Measurements from ENCODE around the gene CCNY. TPM values are rescaled to one million over a fixed set of nuclear protein-coding genes. Genes with fewer than 3 reads are reported as not detected.

The CCNY gene
- total RNA-seq, 1 donor from 2014 or later = 81.1 TPM

DNA sequence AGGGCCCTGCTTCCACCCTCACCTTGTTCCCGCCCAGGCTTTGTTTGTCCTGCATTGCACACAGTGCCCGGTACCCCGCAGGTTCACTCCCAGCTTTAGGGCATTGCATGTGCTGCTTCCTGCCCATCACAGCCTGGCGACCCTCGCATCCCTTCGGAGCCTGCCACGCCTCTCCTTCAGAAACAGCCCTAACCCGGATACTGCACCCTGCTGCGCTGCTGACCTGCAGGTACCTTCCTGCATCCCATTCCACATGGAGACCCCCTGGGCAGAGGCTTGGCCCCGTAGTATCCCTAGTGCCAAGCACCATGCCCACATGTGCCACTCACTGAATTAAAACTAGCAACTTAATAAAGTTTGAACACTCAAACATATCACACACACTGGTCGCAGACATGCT lies 249.0 kb downstream of the CCNY start:
- Histone ChIP-seq H3K9me3 (replicated peaks) (no peaks in the 10 kb centered on the region), H3K4me3 (no peak overlapping the region), H3K27ac (replicated peaks) (no peak overlapping the region), H3K36me3 (no peaks in the 10 kb centered on the region), H3K27me3 (ENCODE audit: low read depth) (peaks cover 6% of the 10 kb centered on the region), H3K4me1 (no peaks in the 10 kb centered on the region)
- intact Hi-C loops (cut with micrococcal nuclease) = no loop called here
- TF ChIP-seq, protein P1, sequence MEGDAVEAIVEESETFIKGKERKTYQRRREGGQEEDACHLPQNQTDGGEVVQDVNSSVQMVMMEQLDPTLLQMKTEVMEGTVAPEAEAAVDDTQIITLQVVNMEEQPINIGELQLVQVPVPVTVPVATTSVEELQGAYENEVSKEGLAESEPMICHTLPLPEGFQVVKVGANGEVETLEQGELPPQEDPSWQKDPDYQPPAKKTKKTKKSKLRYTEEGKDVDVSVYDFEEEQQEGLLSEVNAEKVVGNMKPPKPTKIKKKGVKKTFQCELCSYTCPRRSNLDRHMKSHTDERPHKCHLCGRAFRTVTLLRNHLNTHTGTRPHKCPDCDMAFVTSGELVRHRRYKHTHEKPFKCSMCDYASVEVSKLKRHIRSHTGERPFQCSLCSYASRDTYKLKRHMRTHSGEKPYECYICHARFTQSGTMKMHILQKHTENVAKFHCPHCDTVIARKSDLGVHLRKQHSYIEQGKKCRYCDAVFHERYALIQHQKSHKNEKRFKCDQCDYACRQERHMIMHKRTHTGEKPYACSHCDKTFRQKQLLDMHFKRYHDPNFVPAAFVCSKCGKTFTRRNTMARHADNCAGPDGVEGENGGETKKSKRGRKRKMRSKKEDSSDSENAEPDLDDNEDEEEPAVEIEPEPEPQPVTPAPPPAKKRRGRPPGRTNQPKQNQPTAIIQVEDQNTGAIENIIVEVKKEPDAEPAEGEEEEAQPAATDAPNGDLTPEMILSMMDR (IDR thresholded peaks at IDR 0.05; ENCODE audit: borderline replicate concordance) = no peak
- DNase-seq = no peak

DNA sequence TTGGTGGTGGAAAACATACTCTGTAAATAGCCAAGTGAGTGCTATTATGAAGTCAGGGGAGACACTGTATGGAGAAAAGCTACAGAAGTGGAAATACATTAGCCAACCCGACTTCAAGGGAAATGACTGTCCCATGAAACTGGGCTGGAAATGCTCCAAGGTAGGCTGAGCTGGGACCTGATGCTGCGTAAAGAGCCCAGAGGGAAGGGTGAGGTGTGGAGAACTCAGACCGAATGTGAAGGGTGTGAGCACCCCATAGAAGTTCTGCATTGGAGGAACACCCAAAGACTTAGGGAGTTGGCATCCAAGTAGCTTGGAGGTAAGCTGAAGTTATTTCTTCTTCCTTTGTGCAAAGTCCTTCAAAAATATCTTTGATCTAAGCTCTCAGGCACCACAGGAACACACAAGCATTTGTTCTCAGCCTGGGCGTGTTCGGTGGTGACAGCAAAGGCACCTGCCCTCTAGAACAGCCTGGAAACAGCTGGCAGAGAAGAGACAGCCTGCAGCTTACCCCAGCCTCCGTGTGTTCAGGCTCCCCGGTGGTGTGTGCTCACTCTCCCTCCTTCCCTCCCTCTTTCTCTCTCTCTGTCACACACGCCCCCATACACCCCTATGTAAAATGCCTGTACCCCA lies 249.7 kb downstream of the CCNY start:
- TF ChIP-seq, protein P1 (IDR thresholded peaks at IDR 0.05; ENCODE audit: borderline replicate concordance) = no peak
- DNase-seq = no peak
- intact Hi-C loops (cut with micrococcal nuclease) = no loop called here

DNA sequence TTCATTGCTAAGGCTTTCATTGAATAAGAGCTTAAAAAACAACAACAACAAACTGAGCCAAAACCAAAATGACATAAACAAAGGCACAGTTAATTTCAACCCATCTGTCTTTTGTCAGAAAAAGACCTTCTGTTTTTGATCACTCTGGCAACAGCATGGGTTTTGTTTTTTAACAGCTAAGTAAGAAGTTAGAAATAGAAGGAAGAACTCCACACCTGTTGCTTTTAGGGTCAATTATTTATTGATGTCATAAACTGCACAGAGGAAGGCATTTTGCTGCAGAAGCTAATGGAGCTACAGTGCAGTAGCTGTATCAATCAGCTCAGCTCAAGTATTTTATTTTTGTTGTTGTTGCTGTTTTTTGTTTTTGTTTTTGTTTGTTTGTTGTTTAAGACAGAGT lies 252.5 kb downstream of the CCNY start:
- no peak for DNase-seq
- intact Hi-C loops (cut with micrococcal nuclease) = no loop called here
- Histone ChIP-seq H3K27me3 (ENCODE audit: low read depth) (peaks cover 6% of the 10 kb centered on the region), H3K4me1 (no peaks in the 10 kb centered on the region), H3K27ac (replicated peaks) (no peak overlapping the region), H3K4me3 (no peak overlapping the region), H3K36me3 (no peaks in the 10 kb centered on the region), H3K9me3 (replicated peaks) (no peaks in the 10 kb centered on the region)
- TF ChIP-seq, protein P1 (IDR thresholded peaks at IDR 0.05; ENCODE audit: borderline replicate concordance) = no peak

More for the DNA sequence above, 249.7 kb downstream of the CCNY start:
- H3K4me1 ChIP-seq = no peaks in the 10 kb centered on the region
- no peaks in the 10 kb centered on the region for H3K36me3 ChIP-seq
- peaks cover 6% of the 10 kb centered on the region for H3K27me3 ChIP-seq (ENCODE audit: low read depth)
- H3K9me3 ChIP-seq (replicated peaks) = no peaks in the 10 kb centered on the region
- no peak overlapping the region for H3K27ac ChIP-seq (replicated peaks)
- H3K4me3 ChIP-seq = no peak overlapping the region

DNA sequence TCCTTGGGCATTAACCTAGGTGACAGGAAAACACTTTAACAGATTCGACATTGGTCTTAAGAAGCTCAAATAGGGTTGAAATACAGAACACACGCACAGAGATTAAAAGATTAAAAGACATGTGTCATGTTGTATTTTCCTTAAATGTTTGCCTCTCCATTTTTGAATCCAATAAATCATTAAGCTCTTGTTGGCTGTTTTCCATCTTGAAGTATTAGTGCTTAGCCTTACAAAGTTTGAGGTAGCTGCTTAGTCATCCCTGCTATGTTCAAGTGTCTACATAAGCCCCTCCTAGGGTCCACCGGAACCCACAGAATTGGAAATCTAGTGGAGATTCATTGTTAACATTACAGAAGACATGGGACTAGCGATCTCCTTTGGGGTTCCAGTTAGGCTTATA lies 256.1 kb downstream of the CCNY start:
- DNase-seq = no peak
- no peaks in the 10 kb centered on the region for H3K4me1 ChIP-seq
- no peak overlapping the region for H3K27ac ChIP-seq (replicated peaks)
- intact Hi-C loops (cut with micrococcal nuclease) = loop anchor here (10.0 kb wide), 1 partner anchor 348 kb away; no protein-coding TSS in a partner anchor
- no peaks in the 10 kb centered on the region for H3K36me3 ChIP-seq
- H3K9me3 ChIP-seq (replicated peaks) = no peaks in the 10 kb centered on the region
- TF ChIP-seq, protein P1 (IDR thresholded peaks at IDR 0.05; ENCODE audit: borderline replicate concordance) = no peak
- H3K27me3 ChIP-seq (ENCODE audit: low read depth) = no peaks in the 10 kb centered on the region
- no peak overlapping the region for H3K4me3 ChIP-seq

DNA sequence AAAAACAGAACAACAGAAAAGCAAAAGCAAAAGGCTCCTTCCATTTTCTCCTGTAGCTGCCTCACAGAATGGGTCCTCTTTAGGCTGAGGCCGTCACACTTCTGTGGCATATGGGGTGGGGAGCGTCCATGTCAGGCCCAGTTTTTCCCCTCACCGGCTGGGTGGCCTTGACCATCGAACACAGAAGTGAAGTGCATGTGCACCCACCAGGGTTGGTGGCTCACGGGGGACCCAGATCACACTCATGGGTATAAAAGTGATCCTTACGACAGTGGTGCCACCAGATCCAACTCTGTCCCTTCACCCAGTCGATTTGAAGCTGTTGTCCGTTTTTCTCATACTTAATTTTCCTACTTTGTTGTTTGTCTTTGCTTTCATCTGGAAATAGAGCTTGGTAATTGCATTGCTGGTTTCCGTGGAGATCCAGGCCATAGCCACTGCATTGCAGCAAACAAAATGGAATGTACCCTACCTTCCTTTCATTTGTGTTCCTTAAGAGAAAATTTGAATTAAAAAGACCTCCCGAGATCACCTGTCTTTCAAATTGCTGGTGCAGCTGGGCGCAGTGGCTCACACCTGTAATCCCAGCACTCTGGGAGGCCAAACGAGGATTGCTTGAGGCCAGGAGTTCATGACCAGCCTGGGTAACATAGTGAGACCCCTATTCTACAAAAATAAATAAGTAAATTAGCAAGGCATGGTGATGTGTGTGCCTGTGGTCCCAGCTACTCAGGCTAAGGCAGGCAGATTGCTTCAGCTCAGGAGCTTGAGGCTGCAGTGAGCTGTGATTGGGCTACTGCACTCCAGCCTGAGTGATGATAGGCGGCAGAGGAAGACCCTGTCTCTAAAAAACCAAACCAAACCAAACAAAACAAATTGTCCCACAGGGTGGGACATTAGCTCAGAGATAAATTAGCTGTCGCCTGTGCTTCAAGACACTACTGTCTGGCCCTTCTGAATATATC lies 258.1 kb downstream of the CCNY start:
- no peak for DNase-seq
- Histone ChIP-seq H3K4me3 (no peak overlapping the region), H3K9me3 (replicated peaks) (no peaks in the 10 kb centered on the region), H3K4me1 (no peaks in the 10 kb centered on the region), H3K36me3 (no peaks in the 10 kb centered on the region), H3K27ac (replicated peaks) (no peak overlapping the region), H3K27me3 (ENCODE audit: low read depth) (no peaks in the 10 kb centered on the region)
- TF ChIP-seq, protein P1 (IDR thresholded peaks at IDR 0.05; ENCODE audit: borderline replicate concordance) = no peak
- intact Hi-C loops (cut with micrococcal nuclease) = loop anchor here (10.0 kb wide), 1 partner anchor 350 kb away; no protein-coding TSS in a partner anchor

All from left ventricle myocardium inferior (tissue), 1 donor.